Psoas muscle (tissue), 8 donors: ENCODE data around the gene MKNK2. TPM values are rescaled to one million over a fixed set of nuclear protein-coding genes. Genes with fewer than 3 reads are reported as not detected.

Experiments used
- ATAC-seq, 4 donors: fragments of 200-7000 bp; cut with Tn5 transposase; one replicate each; pipeline ENCODE4 v1.9.1; 2020; ENCODE audit warnings: moderate library complexity in 3 of 4, mild to moderate bottlenecking in 2 of 4
- DNase-seq, 2 donors: peaks; one replicate each; pipeline ENCODE4 v3.0.0-alpha.2; 2020
- H3K27ac ChIP-seq: fragments of 200-600 bp; one replicate; pipeline ENCODE4 v1.8.0; 2022
- H3K27me3 ChIP-seq, 3 donors: fragments of 200-600 bp in 1 of 3; one replicate each; pipeline versions ENCODE4 v1.6.1 to v1.8.0; 2013 to 2022; ENCODE audit warnings: low read length in 2 of 3, mild to moderate bottlenecking in 2 of 3, moderate library complexity in 1 of 3; ENCODE audit not compliant: insufficient read depth in 3 of 3
- H3K36me3 ChIP-seq, 2 donors: fragments of 200-600 bp in 1 of 2; one replicate each; pipeline versions ENCODE4 v1.6.1 to v1.8.0; 2013 to 2022; ENCODE audit warnings: low read depth in 1 of 2, mild to moderate bottlenecking in 1 of 2, moderate library complexity in 1 of 2; ENCODE audit not compliant: insufficient read depth in 1 of 2
- H3K4me1 ChIP-seq: fragments of 200-600 bp; one replicate; pipeline ENCODE4 v1.8.0; 2022
- H3K4me3 ChIP-seq: fragments of 200-600 bp; one replicate; pipeline ENCODE4 v1.8.0; 2022; ENCODE audit warnings: mild to moderate bottlenecking
- H3K9me3 ChIP-seq: fragments of 200-600 bp; one replicate; pipeline ENCODE4 v1.8.0; 2022
- WGBS, 3 donors: extraction: QIAGEN DNeasy Blood & Tissue Kit; methylation state at CpG; one replicate each; pipeline versions ENCODE4 v1.1.6 to v1.1.7; 2013; 5-methylcytosine and 5-hydroxymethylcytosine counted together
- intact Hi-C, 2 donors: fragments of 100-400 bp; cut with DNase I; formaldehyde crosslinking; loops; one replicate each; pipeline versions ENCODE4 v1.11.0 to v1.14.2; 2022
- polyA plus RNA-seq, 3 donors: library from polyadenylated mRNA; stranded (reverse); fragments of 200-250 nt; gene quantifications; one replicate each; pipeline ENCODE4 v1.2.3, GENCODE V29; 2013
- total RNA-seq, 4 donors: library from RNA; stranded (reverse); fragmentation: NEBNext Ultra II Directional in 2 of 4; extraction: Animal tissue kit (Norgen Biotek cat#: 25700) in 2 of 4; gene quantifications; one replicate each; pipeline versions ENCODE4 v1.2.1 to v1.2.4, GENCODE V29; 2021 to 2023
- TF ChIP-seq, protein P1 (sequence below): fragments of 200-600 bp; IDR thresholded peaks from one replicate; pipeline ENCODE4 v1.8.0; 2022; ENCODE audit warnings: antibody characterized with exemption
- donor health status: healthy with polysubstance abuse.
- donor health status: DM: no; HTN: no; CAD: no; lungs with moderate emphysema.
- donor health status: Bipolar disorder and iron deficiency.
- donor health status: healthy.
- donor health status: DM: yes; HTN: yes; CAD: no.
- donor health status: DM: no; HTN: no; CAD: no.
- donor health status: DM: no; HTN: no; CAD: no.
- donor health status: DM: yes; HTN: yes; CAD: no.

Gene MKNK2
- total and polyA plus RNA-seq, 7 donors, result 793 to 2,795 (median 1,017) TPM

GRCh38 chr19:2027361-2027760 lies 23.7 kb downstream of the MKNK2 start:
- DNase-seq (peak; percentile 28 to 65), ATAC-seq (no peak)
- TF ChIP-seq, protein P1, sequence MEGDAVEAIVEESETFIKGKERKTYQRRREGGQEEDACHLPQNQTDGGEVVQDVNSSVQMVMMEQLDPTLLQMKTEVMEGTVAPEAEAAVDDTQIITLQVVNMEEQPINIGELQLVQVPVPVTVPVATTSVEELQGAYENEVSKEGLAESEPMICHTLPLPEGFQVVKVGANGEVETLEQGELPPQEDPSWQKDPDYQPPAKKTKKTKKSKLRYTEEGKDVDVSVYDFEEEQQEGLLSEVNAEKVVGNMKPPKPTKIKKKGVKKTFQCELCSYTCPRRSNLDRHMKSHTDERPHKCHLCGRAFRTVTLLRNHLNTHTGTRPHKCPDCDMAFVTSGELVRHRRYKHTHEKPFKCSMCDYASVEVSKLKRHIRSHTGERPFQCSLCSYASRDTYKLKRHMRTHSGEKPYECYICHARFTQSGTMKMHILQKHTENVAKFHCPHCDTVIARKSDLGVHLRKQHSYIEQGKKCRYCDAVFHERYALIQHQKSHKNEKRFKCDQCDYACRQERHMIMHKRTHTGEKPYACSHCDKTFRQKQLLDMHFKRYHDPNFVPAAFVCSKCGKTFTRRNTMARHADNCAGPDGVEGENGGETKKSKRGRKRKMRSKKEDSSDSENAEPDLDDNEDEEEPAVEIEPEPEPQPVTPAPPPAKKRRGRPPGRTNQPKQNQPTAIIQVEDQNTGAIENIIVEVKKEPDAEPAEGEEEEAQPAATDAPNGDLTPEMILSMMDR, result no peak
- H3K27me3 ChIP-seq, result no peaks in the 10 kb centered on the region
- H3K9me3 ChIP-seq, result no peaks in the 10 kb centered on the region
- H3K36me3 ChIP-seq, result no peaks in the 10 kb centered on the region
- WGBS, 3 donors, result 61 to 69% (median 68%) methylated on average over 9 of the region's 9 CpGs
- intact Hi-C loops, result loop anchor here in 1 of 2 donors (5.0 kb wide), 1 partner anchor 40 kb away; no protein-coding TSS in a partner anchor
- no peak overlapping the region for H3K4me3 ChIP-seq
- peaks cover 14% of the 10 kb centered on the region for H3K4me1 ChIP-seq
- no peak overlapping the region for H3K27ac ChIP-seq

GRCh38 chr19:2026770-2027169 lies 24.3 kb downstream of the MKNK2 start:
- ATAC-seq (no peak), DNase-seq (no peak)
- peaks cover 8% of the 10 kb centered on the region for H3K4me1 ChIP-seq
- H3K27me3 ChIP-seq, result no peaks in the 10 kb centered on the region
- no peaks in the 10 kb centered on the region for H3K9me3 ChIP-seq
- H3K4me3 ChIP-seq, result no peak overlapping the region
- TF ChIP-seq, protein P1, result no peak
- intact Hi-C loops, result loop anchor here in 1 of 2 donors (5.0 kb wide), 1 partner anchor 41 kb away; no protein-coding TSS in a partner anchor
- 84 to 86% (median 85%) methylated on average over 10 of the region's 10 CpGs for WGBS, 3 donors
- H3K27ac ChIP-seq, result no peak overlapping the region
- no peaks in the 10 kb centered on the region for H3K36me3 ChIP-seq

- 92 to 100% (median 97%) methylated on average over 2 of the region's 2 CpGs for WGBS, 3 donors
Measured at GRCh38 chr19:2022289-2022688, 28.8 kb downstream of the MKNK2 start.

DNA sequence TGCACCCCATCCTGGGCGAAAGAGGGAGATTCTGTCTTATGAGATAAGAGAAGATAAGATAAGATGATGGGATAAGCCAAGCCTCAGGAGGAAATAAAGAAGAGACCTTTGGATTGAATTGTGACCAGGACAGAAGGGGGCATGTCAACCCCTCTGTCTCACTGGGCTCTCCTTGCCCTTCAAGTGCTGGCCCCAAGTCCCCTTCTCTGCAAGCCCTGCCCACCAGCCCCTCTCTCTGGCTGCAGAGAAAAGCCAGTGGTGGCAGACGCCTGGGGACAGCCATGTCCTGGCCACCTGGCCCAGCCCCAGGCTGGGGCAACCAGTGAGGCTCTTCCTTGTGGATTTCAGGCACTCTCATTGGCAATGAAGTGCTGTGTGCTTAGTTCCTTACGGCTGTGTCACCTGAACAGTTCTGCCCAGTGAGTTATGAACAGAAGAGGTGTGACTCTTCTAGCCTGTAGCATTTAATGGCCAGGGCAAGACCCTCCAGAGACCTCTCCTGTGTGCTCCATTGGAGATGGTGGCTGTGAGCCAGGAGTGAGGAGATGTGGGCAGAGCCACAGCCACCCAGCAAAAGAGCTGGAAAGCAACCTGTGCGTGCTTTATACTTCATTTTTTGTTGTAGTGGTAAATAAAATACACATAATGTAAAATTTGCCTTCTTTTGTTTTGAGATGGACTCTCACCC lies 29.4 kb downstream of the MKNK2 start:
- H3K27ac ChIP-seq, result no peak overlapping the region
- DNase-seq (no peak), ATAC-seq (no peak)
- H3K27me3 ChIP-seq, result no peaks in the 10 kb centered on the region
- intact Hi-C loops, result no loop called here
- no peaks in the 10 kb centered on the region for H3K4me1 ChIP-seq
- no peaks in the 10 kb centered on the region for H3K36me3 ChIP-seq
- no peaks in the 10 kb centered on the region for H3K9me3 ChIP-seq
- TF ChIP-seq, protein P1, result no peak
- H3K4me3 ChIP-seq, result no peak overlapping the region
- 79 to 93% (median 83%) methylated on average over 4 of the region's 4 CpGs for WGBS, 3 donors

More at GRCh38 chr19:2022289-2022688, 28.8 kb downstream of the MKNK2 start:
- TF ChIP-seq, protein P1, result no peak
- no peaks in the 10 kb centered on the region for H3K9me3 ChIP-seq
- H3K4me1 ChIP-seq, result no peaks in the 10 kb centered on the region
- H3K27ac ChIP-seq, result no peak overlapping the region
- H3K36me3 ChIP-seq, result no peaks in the 10 kb centered on the region
- intact Hi-C loops, result no loop called here
- no peak for ATAC-seq
- no peak overlapping the region for H3K4me3 ChIP-seq
- no peak for DNase-seq
- no peaks in the 10 kb centered on the region for H3K27me3 ChIP-seq

- Histone ChIP-seq H3K9me3 (no peaks in the 10 kb centered on the region), H3K27me3 (no peaks in the 10 kb centered on the region), H3K36me3 (no peaks in the 10 kb centered on the region), H3K4me1 (no peaks in the 10 kb centered on the region), H3K4me3 (no peak overlapping the region), H3K27ac (no peak overlapping the region)
- no peak for DNase-seq
- no peak for ATAC-seq
- TF ChIP-seq, protein P1, result no peak
- intact Hi-C loops, result loop anchor here (1.0 to 5.0 kb wide), 2 partner anchors 51 to 86 kb away; no protein-coding TSS in a partner anchor
- WGBS, 3 donors, result 93 to 95% (median 94%) methylated on average over 12 to 13 of the region's 13 CpGs
Measured at GRCh38 chr19:2018752-2019151, 32.3 kb downstream of the MKNK2 start.
